Cardiac muscle cell (in vitro differentiated cells and primary cell): ENCODE results near the gene UBE2K. TPM values are rescaled to one million over a fixed set of nuclear protein-coding genes. Genes with fewer than 3 reads are reported as not detected.
A peak's percentile ranks its signal among the peaks of the same experiment; 100 is the strongest.
"Not testable (repeated sequence)": the region's sequence is repeated elsewhere in the genome, so short reads cannot be mapped to it uniquely, and the experiment has no call there.

Experiments used
- DNase-seq, 2 donors: peaks; one replicate each; pipeline versions ENCODE4 v3.0.0 to v3.0.0-alpha.2; 2010 to 2017; ENCODE audit warnings: low read depth in 1 of 2, low spot score in 1 of 2
- H3K27ac ChIP-seq: fragments of 200-600 bp; sonication (generic); 2 replicates; pipeline ENCODE4 v1.5.1; 2016
- H3K27me3 ChIP-seq: fragments of 200-600 bp; sonication (generic); 2 replicates; pipeline ENCODE4 v1.6.0; 2016; ENCODE audit warnings: control low read depth
- H3K36me3 ChIP-seq: fragments of 200-600 bp; sonication (generic); 2 replicates; pipeline ENCODE4 v1.5.1; 2016; ENCODE audit warnings: control low read depth
- H3K4me1 ChIP-seq: fragments of 200-600 bp; sonication (generic); 2 replicates; pipeline ENCODE4 v1.8.1; 2017; ENCODE audit warnings: low read depth, mild to moderate bottlenecking, mixed run types
- H3K4me3 ChIP-seq: fragments of 200-600 bp; sonication (generic); 2 replicates; pipeline ENCODE4 v1.5.1; 2016; ENCODE audit warnings: mild to moderate bottlenecking
- H3K9me3 ChIP-seq: fragments of 200-600 bp; sonication (generic); 2 replicates; pipeline ENCODE4 v1.5.1; 2017; ENCODE audit warnings: low read depth, mild to moderate bottlenecking, control low read depth
- CTCF ChIP-seq: IDR thresholded peaks from 2 replicates; pipeline ENCODE4 v1.5.1; 2012; ENCODE audit warnings: low read depth, mild to moderate bottlenecking, low read length
- polyA plus RNA-seq: library from polyadenylated mRNA; unstranded; fragments of >200 nt; fragmentation: Nextera tagmentation; extraction: Ambion mirVana; gene quantifications from 2 replicates; pipeline ENCODE4 v1.2.1, GENCODE V29; 2016
- total RNA-seq: library from RNA; depleted of rRNA; stranded (reverse); fragments of >200 nt; gene quantifications from 2 replicates; pipeline ENCODE4 v1.2.3, GENCODE V29; 2016

UBE2K gene
- total and polyA plus RNA-seq, 2 experiments from 2014 or later: 52.0 to 52.5 TPM

GRCh38 chr4:39808231-39808749, 110.4 kb downstream of the UBE2K start:
- Histone ChIP-seq H3K27me3 (no peaks in the 10 kb centered on the region), H3K4me1 (no peaks in the 10 kb centered on the region), H3K4me3 (no peak overlapping the region), H3K27ac (no peak overlapping the region), H3K9me3 (no peaks in the 10 kb centered on the region), H3K36me3 (no peaks in the 10 kb centered on the region)
- no peak for TF ChIP-seq CTCF
- no peak for DNase-seq

GRCh38 chr4:39812500-39812899, 114.6 kb downstream of the UBE2K start:
- H3K4me3 ChIP-seq: no peak overlapping the region
- no peaks in the 10 kb centered on the region for H3K27me3 ChIP-seq
- H3K27ac ChIP-seq: no peak overlapping the region
- no peak for TF ChIP-seq CTCF
- H3K9me3 ChIP-seq: no peaks in the 10 kb centered on the region
- H3K4me1 ChIP-seq: no peaks in the 10 kb centered on the region
- DNase-seq: no peak
- no peaks in the 10 kb centered on the region for H3K36me3 ChIP-seq

GRCh38 chr4:39813033-39813432, 115.1 kb downstream of the UBE2K start:
- not testable (repeated sequence) for H3K9me3 ChIP-seq, H3K4me3 ChIP-seq, H3K4me1 ChIP-seq, DNase-seq, H3K36me3 ChIP-seq, H3K27me3 ChIP-seq, H3K27ac ChIP-seq

GRCh38 chr4:39813761-39814160, 115.8 kb downstream of the UBE2K start:
- H3K4me3 ChIP-seq, DNase-seq, H3K27ac ChIP-seq, H3K36me3 ChIP-seq, H3K27me3 ChIP-seq, H3K9me3 ChIP-seq, H3K4me1 ChIP-seq: not testable (repeated sequence)

- H3K9me3 ChIP-seq: no peaks in the 10 kb centered on the region
- H3K27me3 ChIP-seq: no peaks in the 10 kb centered on the region
- no peak overlapping the region for H3K4me3 ChIP-seq
- DNase-seq: peak; percentile 13 to 45
- no peak overlapping the region for H3K27ac ChIP-seq
- no peak for TF ChIP-seq CTCF
- no peaks in the 10 kb centered on the region for H3K36me3 ChIP-seq
- H3K4me1 ChIP-seq: no peaks in the 10 kb centered on the region
Measured at GRCh38 chr4:39814403-39815185, 116.7 kb downstream of the UBE2K start.

GRCh38 chr4:39818646-39819045, 120.7 kb downstream of the UBE2K start:
- Histone ChIP-seq H3K9me3 (no peaks in the 10 kb centered on the region), H3K4me3 (no peak overlapping the region), H3K27me3 (no peaks in the 10 kb centered on the region), H3K27ac (peak overlapping the region; percentile 39), H3K4me1 (no peaks in the 10 kb centered on the region), H3K36me3 (no peaks in the 10 kb centered on the region)
- DNase-seq: no peak
- TF ChIP-seq CTCF: no peak
